PC-3 (cell line): Measurements from ENCODE around the gene KRR1. TPM values are rescaled to one million over a fixed set of nuclear protein-coding genes. Genes with fewer than 3 reads are reported as not detected.

Experiments used
- ATAC-seq: fragments of 200-7000 bp; cut with Tn5 transposase; 2 replicates; pipeline ENCODE4 v1.9.1; 2020; ENCODE audit warnings: mild to moderate bottlenecking, moderate library complexity
- BruUV-seq: library from RNA; stranded (reverse); fragments of 400-500 nt; replicated peaks from 2 replicates; lab custom pipeline; 2021; lab: Mats Ljungman, UMichigan
- CTCF ChIA-PET: fragments of 300-600 bp; sonication (Branson Sonifier 250); formaldehyde crosslinking; loops from one replicate; lab custom pipeline; 2022; ENCODE audit warnings: antibody characterized with exemption; lab: Charles Lee
- POLR2A ChIA-PET: fragments of 300-600 bp; sonication (Branson Sonifier 250); formaldehyde crosslinking; loops from one replicate; lab custom pipeline; 2022; ENCODE audit warnings: antibody characterized with exemption; ENCODE audit not compliant: unreplicated experiment; lab: Charles Lee
- DNase-seq: peaks from one replicate; pipeline ENCODE4 v3.0.0-alpha.2; 2015
- H2AFZ ChIP-seq: fragments of 300-600 bp; sonication (generic); 2 replicates; pipeline ENCODE4 v1.6.0; 2016; ENCODE audit warnings: antibody characterized with exemption, low read length
- H3F3A ChIP-seq: fragments of 300-600 bp; sonication (generic); one replicate; pipeline ENCODE4 v1.6.0; 2017; ENCODE audit warnings: antibody characterized with exemption, low read length, control low read depth, mild to moderate bottlenecking; ENCODE audit not compliant: unreplicated experiment
- H3K27ac ChIP-seq: fragments of 300-600 bp; sonication (generic); 2 replicates; pipeline ENCODE4 v1.5.1; 2016; ENCODE audit warnings: mild to moderate bottlenecking, low read length
- H3K27me3 ChIP-seq: fragments of 300-600 bp; sonication (generic); 2 replicates; pipeline ENCODE4 v1.6.1; 2016; ENCODE audit warnings: low read length, mixed read lengths
- H3K36me3 ChIP-seq: fragments of 300-600 bp; sonication (generic); 2 replicates; pipeline ENCODE4 v1.6.1; 2016; ENCODE audit warnings: low read depth, mixed run types, low read length, mixed read lengths
- H3K4me1 ChIP-seq: fragments of 300-600 bp; sonication (generic); 2 replicates; pipeline ENCODE4 v1.5.1; 2016; ENCODE audit warnings: low read length; ENCODE audit not compliant: insufficient read depth
- H3K4me2 ChIP-seq: fragments of 300-600 bp; sonication (generic); 2 replicates; pipeline ENCODE4 v1.6.0; 2016; ENCODE audit warnings: low read length
- H3K4me3 ChIP-seq: fragments of 300-600 bp; sonication (generic); 2 replicates; pipeline ENCODE4 v1.5.1; 2016; ENCODE audit warnings: mild to moderate bottlenecking, low read length, mixed read lengths
- H3K79me2 ChIP-seq: fragments of 300-600 bp; sonication (generic); 2 replicates; pipeline ENCODE4 v1.6.1; 2017; ENCODE audit warnings: low read length, mixed read lengths
- H3K9ac ChIP-seq: fragments of 300-600 bp; sonication (generic); 2 replicates; pipeline ENCODE4 v1.6.0; 2016; ENCODE audit warnings: mild to moderate bottlenecking, low read length
- H3K9me2 ChIP-seq: fragments of 300-600 bp; sonication (generic); replicated peaks from 2 replicates; pipeline ENCODE4 v1.6.1; 2016; ENCODE audit warnings: mixed run types, low read length, mixed read lengths
- H3K9me3 ChIP-seq: fragments of 300-600 bp; sonication (generic); 2 replicates; pipeline ENCODE4 v1.6.1; 2016; ENCODE audit warnings: low read length, mixed read lengths
- H4K20me1 ChIP-seq: fragments of 300-600 bp; sonication (generic); 2 replicates; pipeline ENCODE4 v1.6.1; 2016; ENCODE audit warnings: low read length, mixed read lengths
- CTCF ChIP-seq: fragments of 300-600 bp; sonication (generic); conservative IDR thresholded peaks from 2 replicates; pipeline ENCODE4 v1.5.1; 2017; ENCODE audit warnings: antibody characterized with exemption, low read depth, mild to moderate bottlenecking, low read length
- EZH2 ChIP-seq: fragments of 300-600 bp; sonication (generic); IDR thresholded peaks from one replicate; pipeline ENCODE4 v1.6.1; 2017; ENCODE audit warnings: antibody characterized with exemption, mild to moderate bottlenecking, low read length; ENCODE audit not compliant: unreplicated experiment
- EZH2phosphoT487 ChIP-seq: fragments of 300-600 bp; sonication (generic); IDR thresholded peaks from 2 replicates; pipeline ENCODE4 v1.6.1; 2018; ENCODE audit warnings: mild to moderate bottlenecking, antibody characterized with exemption, low read length, borderline replicate concordance
- intact Hi-C: fragments of 100-400 bp; cut with micrococcal nuclease; formaldehyde crosslinking; loops from 2 replicates; pipeline ENCODE4 v1.9.0; 2023
- total RNA-seq: library from RNA; depleted of rRNA; stranded (reverse); fragments of >200 nt; gene quantifications from 2 replicates; pipeline ENCODE4 v1.2.3, GENCODE V29; 2014

Gene KRR1
- total RNA-seq, 1 experiment from 2014 or later: 68.4 TPM

- peaks cover 3% of the 10 kb centered on the region; the same call in 1 of the 2 replicates for H3K4me1 ChIP-seq
- no peak overlapping the region for H3K27ac ChIP-seq
- no peaks in the 10 kb centered on the region for H3F3A ChIP-seq
- TF ChIP-seq EZH2phosphoT487 (no peak), CTCF (no peak), EZH2 (no peak)
- H3K36me3 ChIP-seq: no peaks in the 10 kb centered on the region
- H3K9ac ChIP-seq: no peak overlapping the region
- no peaks in the 10 kb centered on the region for H3K27me3 ChIP-seq
- intact Hi-C loops: no loop called here
- ATAC-seq (no peak), DNase-seq (no peak)
- no TSS peak for BruUV-seq
- no peaks in the 10 kb centered on the region for H4K20me1 ChIP-seq
- no peaks in the 10 kb centered on the region for H3K9me2 ChIP-seq
- H3K4me2 ChIP-seq: no peak overlapping the region
- ChIA-PET POLR2A (no interaction called here), CTCF (no interaction called here)
- H3K9me3 ChIP-seq: no peaks in the 10 kb centered on the region
- no peak overlapping the region for H3K4me3 ChIP-seq
- no peaks in the 10 kb centered on the region for H3K79me2 ChIP-seq
- no peak overlapping the region for H2AFZ ChIP-seq
These were observed 39.2 kb upstream of the KRR1 start for GRCh38 chr12:75550401-75551240.

- Histone ChIP-seq H4K20me1 (no peaks in the 10 kb centered on the region), H3K9ac (no peak overlapping the region), H3K4me1 (peaks cover 3% of the 10 kb centered on the region; the same call in 1 of the 2 replicates), H2AFZ (no peak overlapping the region), H3K79me2 (no peaks in the 10 kb centered on the region), H3F3A (no peaks in the 10 kb centered on the region), H3K9me2 (no peaks in the 10 kb centered on the region), H3K27me3 (no peaks in the 10 kb centered on the region), H3K4me3 (no peak overlapping the region), H3K9me3 (no peaks in the 10 kb centered on the region), H3K36me3 (no peaks in the 10 kb centered on the region), H3K27ac (no peak overlapping the region), H3K4me2 (no peak overlapping the region)
- ChIA-PET POLR2A (no interaction called here), CTCF (no interaction called here)
- no peak for DNase-seq
- BruUV-seq: no TSS peak
- TF ChIP-seq EZH2phosphoT487 (no peak), EZH2 (no peak), CTCF (no peak)
- intact Hi-C loops: no loop called here
- no peak for ATAC-seq
These were observed 38.6 kb upstream of the KRR1 start for GRCh38 chr12:75549989-75550388.

GRCh38 chr12:75548879-75549278 is 37.5 kb upstream of the KRR1 start:
- Histone ChIP-seq H3K9ac (no peak overlapping the region), H3K36me3 (no peaks in the 10 kb centered on the region), H3K27me3 (no peaks in the 10 kb centered on the region), H3K4me2 (no peak overlapping the region), H3K79me2 (no peaks in the 10 kb centered on the region), H3K9me3 (no peaks in the 10 kb centered on the region), H3K4me1 (peaks cover 3% of the 10 kb centered on the region; the same call in 1 of the 2 replicates), H2AFZ (no peak overlapping the region), H3K9me2 (no peaks in the 10 kb centered on the region), H4K20me1 (no peaks in the 10 kb centered on the region), H3F3A (no peaks in the 10 kb centered on the region), H3K4me3 (no peak overlapping the region), H3K27ac (no peak overlapping the region)
- BruUV-seq: no TSS peak
- intact Hi-C loops: no loop called here
- no peak for DNase-seq
- TF ChIP-seq EZH2: no peak
- no peak for TF ChIP-seq CTCF
- TF ChIP-seq EZH2phosphoT487: no peak
- ChIA-PET CTCF (no interaction called here), POLR2A (no interaction called here)
- no peak for ATAC-seq
